ENCODE results near the gene LARP1.
"Not testable (repeated sequence)": the region's sequence is repeated elsewhere in the genome, so short reads cannot be mapped to it uniquely, and the experiment has no call there.

The LARP1 gene

DNA sequence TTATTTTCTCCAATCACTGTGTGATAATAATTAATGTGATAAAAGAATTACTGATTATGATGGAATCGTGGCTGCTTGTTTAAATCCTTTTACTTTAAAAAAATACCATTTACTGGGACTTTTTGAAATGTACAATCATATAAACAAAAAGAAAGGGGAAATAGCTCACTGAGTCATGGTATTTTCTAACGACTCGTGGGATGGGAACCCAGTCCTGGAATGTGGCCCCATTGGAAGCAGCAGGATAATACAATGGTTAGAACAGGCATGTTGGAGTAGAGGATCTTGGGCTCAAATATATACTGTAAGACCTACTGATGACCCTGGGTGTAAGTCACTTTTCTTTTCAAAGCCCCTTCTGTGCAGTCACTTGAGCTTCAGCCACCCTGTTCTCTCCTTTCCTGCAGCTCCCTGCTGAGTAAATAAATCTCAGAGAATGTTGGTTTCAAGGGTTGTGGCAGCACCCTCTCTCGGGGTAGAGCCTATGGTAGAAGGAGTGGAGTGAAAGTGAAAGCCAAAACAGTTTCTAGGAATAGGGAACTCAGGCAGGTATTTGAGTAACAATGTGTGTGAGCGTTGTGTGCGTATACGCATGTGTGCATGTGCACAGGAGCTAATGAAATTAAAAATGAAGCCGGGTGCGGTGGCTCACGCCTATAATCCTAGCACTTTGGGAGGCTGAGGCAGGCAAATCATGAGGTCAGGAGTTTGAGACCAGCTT lies 40.8 kb upstream of the LARP1 start:
- no peak for TF ChIP-seq PAX5 (IDR thresholded peaks at IDR 0.05; ENCODE audit: insufficient read depth, low read length, severe bottlenecking)
- TF ChIP-seq SPI1 (IDR thresholded peaks at IDR 0.05; ENCODE audit: low read depth, low read length), result peak; percentile 57
- peak; percentile 39 for DNase-seq (ENCODE audit: insufficient read length, low spot score)
- FAIRE-seq, result peak; percentile 41

DNA sequence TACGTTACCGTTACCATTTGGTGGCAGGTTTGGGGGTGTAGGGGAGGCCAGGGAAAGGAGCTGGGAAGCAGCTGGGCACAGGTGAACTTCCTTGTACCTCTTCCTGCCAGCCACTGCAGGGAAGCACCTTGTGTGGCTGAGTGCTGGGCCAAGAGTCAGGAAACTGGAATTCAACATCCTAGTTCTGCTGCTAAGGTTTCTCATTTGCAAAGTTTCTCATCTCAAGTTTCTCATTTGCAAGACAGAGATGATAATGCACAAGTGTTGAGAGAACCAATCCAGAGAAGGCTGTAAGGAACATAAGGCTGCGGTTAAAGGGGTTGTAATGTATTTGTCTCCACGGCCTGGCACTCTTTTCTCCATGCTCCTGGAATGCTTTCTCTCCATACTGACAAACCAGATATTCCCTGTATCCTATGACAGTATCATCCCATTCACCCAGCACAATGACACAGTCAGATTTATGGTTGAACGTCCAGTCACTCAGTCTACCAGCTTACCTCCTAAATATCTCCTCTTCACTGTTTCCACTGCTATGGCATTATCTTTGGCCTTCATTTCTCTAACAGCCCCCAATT lies 33.6 kb upstream of the LARP1 start:
- TF ChIP-seq PAX5 (IDR thresholded peaks at IDR 0.05; ENCODE audit: insufficient read depth, low read length, severe bottlenecking) (no peak), TAF1 (IDR thresholded peaks at IDR 0.05; ENCODE audit: low read depth, low read length) (no peak), POU2F2 (IDR thresholded peaks at IDR 0.05; ENCODE audit: low read depth, low read length) (no peak), POLR2A (IDR thresholded peaks at IDR 0.05; ENCODE audit: low read depth, low read length) (no peak), POLR2AphosphoS5 (IDR thresholded peaks at IDR 0.05; ENCODE audit: low read depth, low read length) (no peak)
- DNase-seq (ENCODE audit: insufficient read length, low spot score) (no peak), FAIRE-seq (no peak)

DNA sequence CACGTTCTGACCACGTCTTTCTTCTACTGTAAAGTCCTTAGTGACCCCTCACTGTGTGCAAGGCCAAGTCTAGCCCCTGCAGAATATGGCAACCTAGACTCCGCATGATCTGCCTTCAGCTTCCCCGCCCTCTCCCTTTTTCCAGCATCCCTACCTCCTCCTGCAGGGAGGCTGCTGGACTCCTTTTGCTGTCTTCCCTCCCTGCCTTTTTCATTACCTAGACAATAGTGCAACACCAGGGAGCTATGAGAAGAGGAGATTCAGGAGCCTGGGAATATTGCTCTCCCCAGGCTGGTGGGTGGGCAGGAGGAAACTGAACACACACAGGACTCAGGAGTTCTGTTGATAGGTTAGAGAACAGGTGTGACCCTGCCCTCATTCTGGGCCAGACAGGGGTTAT lies 33.1 kb upstream of the LARP1 start:
- DNase-seq (ENCODE audit: insufficient read length, low spot score) (no peak), FAIRE-seq (no peak)
- TF ChIP-seq TAF1 (IDR thresholded peaks at IDR 0.05; ENCODE audit: low read depth, low read length), result no peak
- TF ChIP-seq POLR2AphosphoS5 (IDR thresholded peaks at IDR 0.05; ENCODE audit: low read depth, low read length), result no peak
- TF ChIP-seq SPI1 (IDR thresholded peaks at IDR 0.05; ENCODE audit: low read depth, low read length), result no peak
- no peak for TF ChIP-seq PAX5 (IDR thresholded peaks at IDR 0.05; ENCODE audit: insufficient read depth, low read length, severe bottlenecking)
- TF ChIP-seq POU2F2 (IDR thresholded peaks at IDR 0.05; ENCODE audit: low read depth, low read length), result no peak
- no peak for TF ChIP-seq POLR2A (IDR thresholded peaks at IDR 0.05; ENCODE audit: low read depth, low read length)

DNA sequence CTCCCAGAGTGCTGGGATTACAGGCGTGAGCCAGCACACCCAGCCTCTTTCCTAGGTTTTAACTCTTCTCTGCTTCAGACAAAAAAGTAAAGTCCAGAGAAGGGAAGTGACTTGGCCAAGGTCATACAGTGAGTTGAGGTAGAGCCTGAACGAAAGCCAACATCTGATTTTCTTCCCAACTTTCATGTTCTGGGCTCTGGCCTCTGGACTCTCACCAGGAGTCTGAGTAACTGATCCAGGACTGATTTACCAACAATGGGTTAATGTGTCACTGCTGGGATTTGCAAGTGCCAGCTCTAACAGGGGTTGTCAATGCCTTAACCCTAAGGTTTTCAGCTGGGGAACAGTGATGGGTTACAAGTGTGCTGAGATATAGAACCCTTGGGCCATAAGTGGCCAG lies 32.2 kb upstream of the LARP1 start:
- TF ChIP-seq POLR2AphosphoS5 (IDR thresholded peaks at IDR 0.05; ENCODE audit: low read depth, low read length) (no peak), SPI1 (IDR thresholded peaks at IDR 0.05; ENCODE audit: low read depth, low read length) (no peak), PAX5 (IDR thresholded peaks at IDR 0.05; ENCODE audit: insufficient read depth, low read length, severe bottlenecking) (no peak), TAF1 (IDR thresholded peaks at IDR 0.05; ENCODE audit: low read depth, low read length) (no peak), POLR2A (IDR thresholded peaks at IDR 0.05; ENCODE audit: low read depth, low read length) (no peak), POU2F2 (IDR thresholded peaks at IDR 0.05; ENCODE audit: low read depth, low read length) (no peak)
- DNase-seq (ENCODE audit: insufficient read length, low spot score), result no peak
- FAIRE-seq, result no peak

DNA sequence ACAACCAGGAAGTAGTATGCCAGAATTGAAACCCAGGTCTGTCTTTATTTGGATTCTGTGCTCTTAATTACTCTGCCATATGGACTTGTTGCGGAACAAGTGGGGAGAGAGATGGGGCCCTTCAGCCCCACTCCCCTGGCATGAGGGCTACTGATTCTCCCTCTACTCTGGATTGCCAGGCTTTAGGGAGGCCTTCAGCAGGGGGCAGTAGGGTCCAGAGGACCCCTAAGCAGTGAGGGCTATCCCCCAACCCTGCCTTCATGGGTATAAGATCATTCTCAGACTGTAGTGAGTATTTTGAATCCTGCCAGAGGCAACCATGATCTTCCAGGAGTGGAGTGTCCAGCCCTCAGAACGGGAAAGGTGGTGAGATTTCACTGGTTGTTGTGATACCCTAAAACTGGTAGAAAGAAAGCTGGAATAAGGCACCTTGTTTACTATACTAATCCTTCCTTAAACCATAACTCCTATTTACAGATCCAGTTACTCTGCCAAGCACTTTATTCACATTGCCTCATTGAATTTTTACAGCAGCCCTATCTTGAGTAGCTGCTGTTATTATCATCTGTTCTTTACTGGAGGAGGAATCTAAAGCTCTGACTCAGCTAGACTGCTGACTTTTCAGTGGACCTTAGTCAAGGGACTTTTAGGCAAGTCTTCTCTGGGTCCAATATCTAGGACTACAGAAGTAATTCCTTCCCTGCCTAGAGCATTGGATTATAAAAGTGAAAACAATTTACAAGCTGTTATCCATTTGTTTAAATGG lies 31.3 kb upstream of the LARP1 start:
- TF ChIP-seq POLR2A (IDR thresholded peaks at IDR 0.05; ENCODE audit: low read depth, low read length) (no peak), SPI1 (IDR thresholded peaks at IDR 0.05; ENCODE audit: low read depth, low read length) (no peak), POU2F2 (IDR thresholded peaks at IDR 0.05; ENCODE audit: low read depth, low read length) (no peak), POLR2AphosphoS5 (IDR thresholded peaks at IDR 0.05; ENCODE audit: low read depth, low read length) (no peak), PAX5 (IDR thresholded peaks at IDR 0.05; ENCODE audit: insufficient read depth, low read length, severe bottlenecking) (no peak), TAF1 (IDR thresholded peaks at IDR 0.05; ENCODE audit: low read depth, low read length) (no peak)
- DNase-seq (ENCODE audit: insufficient read length, low spot score) (no peak), FAIRE-seq (no peak)

DNA sequence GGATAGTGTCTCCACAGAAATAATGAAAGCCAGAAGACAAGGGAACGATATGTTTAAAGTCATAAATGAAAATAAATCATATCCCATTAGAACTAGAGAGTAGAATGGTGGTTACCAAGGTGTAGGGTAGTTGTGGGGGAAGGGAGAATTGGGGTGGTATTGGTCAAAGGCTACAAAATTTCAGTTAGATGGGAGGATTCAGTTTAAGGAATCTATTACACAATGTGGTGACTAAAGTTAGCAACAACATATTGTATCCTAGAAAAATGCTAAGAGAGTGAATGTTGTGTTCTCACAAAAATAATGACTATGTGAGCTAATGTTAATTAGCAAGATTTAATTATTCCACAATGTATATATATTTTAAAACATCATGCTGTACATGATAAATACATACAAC lies 27.8 kb upstream of the LARP1 start:
- FAIRE-seq, result no peak
- TF ChIP-seq POLR2AphosphoS5 (IDR thresholded peaks at IDR 0.05; ENCODE audit: low read depth, low read length), result no peak
- no peak for TF ChIP-seq POLR2A (IDR thresholded peaks at IDR 0.05; ENCODE audit: low read depth, low read length)
- TF ChIP-seq POU2F2 (IDR thresholded peaks at IDR 0.05; ENCODE audit: low read depth, low read length), result no peak
- TF ChIP-seq PAX5 (IDR thresholded peaks at IDR 0.05; ENCODE audit: insufficient read depth, low read length, severe bottlenecking), result no peak
- no peak for TF ChIP-seq SPI1 (IDR thresholded peaks at IDR 0.05; ENCODE audit: low read depth, low read length)
- TF ChIP-seq TAF1 (IDR thresholded peaks at IDR 0.05; ENCODE audit: low read depth, low read length), result no peak
- no peak for DNase-seq (ENCODE audit: insufficient read length, low spot score)

DNA sequence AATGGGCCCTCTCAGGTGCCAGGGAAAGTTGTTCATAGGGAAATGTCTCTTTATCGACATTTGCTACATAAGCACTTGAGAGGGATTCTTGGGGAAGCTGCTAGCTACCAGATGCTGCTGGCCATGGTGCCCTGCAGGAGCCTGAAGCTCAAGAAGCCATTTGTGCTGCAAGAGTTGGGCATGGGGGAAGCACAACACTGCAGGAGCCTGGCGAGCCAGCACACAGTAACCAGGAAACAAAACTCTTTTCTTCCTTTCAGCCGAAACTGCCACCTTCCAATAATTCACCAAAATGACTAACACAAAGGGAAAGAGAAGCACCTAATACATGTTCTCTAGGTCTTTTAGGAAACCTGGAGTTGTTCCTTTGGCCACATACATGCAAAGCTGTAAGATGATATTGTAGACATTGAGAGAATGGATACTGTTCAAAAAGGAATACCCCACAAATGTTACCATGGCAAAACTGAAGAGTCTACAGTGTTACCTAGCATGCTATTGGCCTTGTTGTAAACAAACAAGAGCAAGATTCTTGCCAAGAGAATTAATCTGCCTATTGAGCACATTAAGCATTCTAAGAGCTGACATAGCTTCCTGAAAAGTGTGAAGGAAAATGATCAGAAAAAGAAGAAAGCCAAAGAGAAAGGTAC lies 26.1 kb upstream of the LARP1 start:
- DNase-seq (ENCODE audit: insufficient read length, low spot score) (no peak), FAIRE-seq (no peak)
- TF ChIP-seq PAX5 (IDR thresholded peaks at IDR 0.05; ENCODE audit: insufficient read depth, low read length, severe bottlenecking) (no peak), TAF1 (IDR thresholded peaks at IDR 0.05; ENCODE audit: low read depth, low read length) (no peak), SPI1 (IDR thresholded peaks at IDR 0.05; ENCODE audit: low read depth, low read length) (no peak)

DNA sequence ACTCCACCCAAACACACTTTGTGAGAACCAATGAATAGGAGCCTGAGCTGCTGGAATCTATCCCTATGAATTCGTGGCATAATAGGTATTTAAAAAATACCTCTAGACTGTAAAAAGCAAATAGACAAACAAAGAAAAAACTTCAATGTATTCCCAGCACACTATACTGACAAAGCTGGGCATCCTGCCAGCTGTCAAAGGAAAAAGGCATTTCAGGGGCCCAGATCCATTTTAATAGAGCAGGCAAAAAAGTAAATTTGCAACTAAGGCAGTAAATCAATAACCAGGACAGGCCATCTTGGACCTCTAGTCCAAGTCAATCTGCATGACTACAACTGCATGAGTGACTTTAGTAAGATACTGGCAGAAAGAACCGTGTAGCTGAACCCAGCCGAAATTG lies 25.6 kb upstream of the LARP1 start:
- TF ChIP-seq POLR2AphosphoS5 (IDR thresholded peaks at IDR 0.05; ENCODE audit: low read depth, low read length), result no peak
- no peak for TF ChIP-seq POU2F2 (IDR thresholded peaks at IDR 0.05; ENCODE audit: low read depth, low read length)
- no peak for FAIRE-seq
- no peak for DNase-seq (ENCODE audit: insufficient read length, low spot score)

DNA sequence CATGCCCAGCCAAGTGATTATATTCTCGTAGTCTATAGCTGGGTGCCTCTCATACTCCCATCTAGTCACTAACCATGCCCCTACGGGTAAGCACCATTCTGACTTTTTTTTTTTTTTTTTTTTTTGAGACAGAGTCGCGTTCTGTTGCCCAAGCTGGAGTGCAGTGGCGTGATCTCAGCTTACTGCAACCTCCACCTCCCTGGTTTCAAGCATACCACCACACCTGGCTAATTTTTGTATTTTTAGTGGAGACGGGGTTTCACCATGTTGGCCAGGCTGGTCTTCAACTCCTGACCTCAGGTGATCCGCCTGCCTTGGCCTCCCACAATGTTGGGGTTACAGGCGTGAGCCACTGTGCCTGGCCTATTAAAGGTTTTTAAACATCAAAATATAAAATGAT lies 24.4 kb upstream of the LARP1 start:
- not testable (repeated sequence) for DNase-seq (ENCODE audit: insufficient read length, low spot score)

DNA sequence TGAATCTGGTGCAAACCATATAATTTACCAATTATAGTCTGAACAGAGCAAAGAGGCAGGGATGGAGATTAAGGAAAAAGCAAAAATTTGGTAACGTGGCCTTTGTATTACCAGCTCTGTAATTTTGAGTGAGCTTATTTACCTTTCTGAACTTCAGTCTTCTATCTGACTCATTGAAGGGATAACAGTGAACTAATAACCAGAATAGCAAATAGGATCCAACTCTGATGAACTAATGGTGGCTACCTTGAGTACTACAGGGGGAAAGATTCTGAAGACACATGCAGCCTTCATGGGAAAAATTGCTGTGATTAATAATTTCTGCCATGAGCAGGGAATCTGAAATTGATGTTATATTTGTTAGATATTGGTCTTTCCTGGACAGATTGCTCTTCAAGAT lies 23.0 kb upstream of the LARP1 start:
- no peak for DNase-seq (ENCODE audit: insufficient read length, low spot score)
- FAIRE-seq, result no peak
- TF ChIP-seq PAX5 (IDR thresholded peaks at IDR 0.05; ENCODE audit: insufficient read depth, low read length, severe bottlenecking), result no peak

More for the DNA sequence above, 24.4 kb upstream of the LARP1 start:
- FAIRE-seq, result not testable (repeated sequence)
